Measurements from ENCODE around the gene ACAA2. TPM values are rescaled to one million over a fixed set of nuclear protein-coding genes. Genes with fewer than 3 reads are reported as not detected.

ACAA2 gene
- total RNA-seq, 1 experiment from 2014 or later = 18.2 TPM

GRCh38 chr18:49733321-49733720, 80.0 kb downstream of the ACAA2 start:
- Histone ChIP-seq H3K9ac (ENCODE audit: low read length) (no peak overlapping the region), H3K27me3 (ENCODE audit: insufficient read depth, low read length) (no peaks in the 10 kb centered on the region), H2AFZ (ENCODE audit: low read depth, low read length, poor library complexity, severe bottlenecking) (no peak overlapping the region), H3K36me3 (ENCODE audit: control insufficient read depth in 1 of 2, insufficient read depth in 2 of 2, low read length in 2 of 2) (no peaks in the 10 kb centered on the region), H3K79me2 (ENCODE audit: insufficient read depth, low read length) (no peaks in the 10 kb centered on the region), H3K9me2 (ENCODE audit: insufficient read depth) (no peaks in the 10 kb centered on the region), H3K4me3 (replicated peaks in 1 of 2; ENCODE audit: low read depth in 1 of 2, low read length in 2 of 2) (no peak overlapping the region), H3K27ac (ENCODE audit: low read depth, low read length) (no peak overlapping the region), H3K9me3 (ENCODE audit: control insufficient read depth in 1 of 2, insufficient read depth in 1 of 2, low read depth in 1 of 2, low read length in 2 of 2) (no peaks in the 10 kb centered on the region), H3K4me2 (ENCODE audit: low read length) (no peak overlapping the region), H3K4me1 (ENCODE audit: control insufficient read depth in 1 of 2, insufficient read depth in 2 of 2, low read length in 2 of 2) (peaks cover 0 to 4% of the 10 kb centered on the region in 2 experiments; a peak in 1 of 4 replicates), H4K20me1 (ENCODE audit: insufficient read depth) (no peaks in the 10 kb centered on the region)
- DNase-seq (ENCODE audit: low read depth, low spot score) = no peak
- intact Hi-C loops (cut with micrococcal nuclease) = no loop called here
- no peak for ATAC-seq
- RAD21 ChIA-PET (ENCODE audit: low non-redundant PET in 1 of 2, low total read pairs in 2 of 2, uncharacterized antibody in 2 of 2, unreplicated experiment in 2 of 2) = no interaction called here
- POLR2A ChIA-PET = interaction anchor here (1.0 kb wide), 1 partner anchor 10 kb away, joined by 3 read pairs; no protein-coding TSS in a partner anchor
- TF ChIP-seq SP1 (IDR thresholded peaks at IDR 0.05; ENCODE audit: low read depth) (no peak), POLR2AphosphoS5 (IDR thresholded peaks at IDR 0.05; ENCODE audit: low read depth, low read length) (no peak), SIN3A (IDR thresholded peaks at IDR 0.05; ENCODE audit: low read depth) (no peak), EGR1 (IDR thresholded peaks at IDR 0.05; ENCODE audit: low read depth) (no peak), FOSL1 (IDR thresholded peaks at IDR 0.05; ENCODE audit: low read depth) (no peak), MAX (IDR thresholded peaks at IDR 0.05) (no peak), YY1 (IDR thresholded peaks at IDR 0.05; ENCODE audit: extremely low read depth, insufficient replicate concordance, low read depth, low read length) (no peak), ELF1 (IDR thresholded peaks at IDR 0.05; ENCODE audit: borderline replicate concordance, low read depth) (no peak), EZH2 (IDR thresholded peaks at IDR 0.05) (no peak), POLR2A (IDR thresholded peaks at IDR 0.05; ENCODE audit: borderline replicate concordance, extremely low read depth, insufficient read depth, insufficient read length) (no peak), TCF7L2 (IDR thresholded peaks at IDR 0.05; ENCODE audit: borderline replicate concordance, extremely low read depth, insufficient read depth, insufficient read length) (no peak), ZBTB33 (IDR thresholded peaks at IDR 0.05; ENCODE audit: extremely low read depth, insufficient replicate concordance, low read length) (no peak), CBX3 (IDR thresholded peaks at IDR 0.05; ENCODE audit: low read depth) (no peak)
- TF ChIP-seq, protein P1, sequence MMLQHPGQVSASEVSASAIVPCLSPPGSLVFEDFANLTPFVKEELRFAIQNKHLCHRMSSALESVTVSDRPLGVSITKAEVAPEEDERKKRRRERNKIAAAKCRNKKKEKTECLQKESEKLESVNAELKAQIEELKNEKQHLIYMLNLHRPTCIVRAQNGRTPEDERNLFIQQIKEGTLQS (IDR thresholded peaks at IDR 0.05) = no peak
- no TSS peak for BruUV-seq (replicated peaks)
- CTCF ChIA-PET = no interaction called here
